HG02970 (cell line): ENCODE results near the gene DLL3.

Source experiments
- ATAC-seq: cut with Tn5 transposase; IDR thresholded peaks from one replicate; pipeline ENCODE4 v1.9.1; 2021; ENCODE audit warnings: mild to moderate bottlenecking, moderate library complexity, moderate number of reproducible peaks; ENCODE audit not compliant: unreplicated experiment, low FRiP score

The DLL3 gene

DNA sequence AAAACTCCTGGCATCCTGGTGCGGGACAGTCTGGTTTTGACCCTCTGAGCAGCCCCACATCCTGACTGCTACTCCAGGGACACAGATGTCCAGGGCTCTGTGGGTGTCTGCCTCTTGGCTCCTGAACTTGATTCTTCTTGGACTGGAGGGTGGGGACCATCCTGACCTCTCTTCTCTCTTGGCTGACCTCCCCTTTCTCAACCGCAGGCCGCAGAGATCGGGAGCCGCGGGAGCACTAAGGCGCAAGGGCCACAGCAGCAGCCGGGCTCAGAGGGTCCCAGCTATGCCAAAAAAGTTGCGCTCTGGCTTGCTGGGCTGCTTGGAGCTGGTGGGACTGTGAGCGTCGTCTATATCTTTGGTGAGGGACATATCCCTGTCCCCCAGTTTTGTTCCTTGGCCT is 17.1 kb upstream of the DLL3 start:
- ATAC-seq = no peak

DNA sequence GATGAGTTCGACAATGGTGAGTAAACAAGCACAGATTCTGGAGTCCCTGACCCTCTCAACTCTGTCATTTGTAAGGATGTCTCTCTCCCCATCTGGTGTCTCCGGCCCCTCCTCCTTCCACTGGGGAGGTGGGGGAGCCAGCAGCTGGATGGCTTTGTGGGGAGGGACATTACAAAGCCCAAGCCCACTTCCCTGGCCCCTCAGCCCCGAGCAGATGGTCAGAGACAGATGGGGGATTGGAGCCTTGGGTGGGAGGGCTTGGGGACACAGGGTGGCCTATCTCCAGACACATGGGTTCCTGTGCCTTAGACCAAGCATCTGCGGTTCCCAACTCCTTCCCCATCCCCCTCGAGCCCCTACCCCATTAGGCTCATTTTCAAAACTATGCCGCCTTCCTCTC is 15.6 kb upstream of the DLL3 start:
- no peak for ATAC-seq

DNA sequence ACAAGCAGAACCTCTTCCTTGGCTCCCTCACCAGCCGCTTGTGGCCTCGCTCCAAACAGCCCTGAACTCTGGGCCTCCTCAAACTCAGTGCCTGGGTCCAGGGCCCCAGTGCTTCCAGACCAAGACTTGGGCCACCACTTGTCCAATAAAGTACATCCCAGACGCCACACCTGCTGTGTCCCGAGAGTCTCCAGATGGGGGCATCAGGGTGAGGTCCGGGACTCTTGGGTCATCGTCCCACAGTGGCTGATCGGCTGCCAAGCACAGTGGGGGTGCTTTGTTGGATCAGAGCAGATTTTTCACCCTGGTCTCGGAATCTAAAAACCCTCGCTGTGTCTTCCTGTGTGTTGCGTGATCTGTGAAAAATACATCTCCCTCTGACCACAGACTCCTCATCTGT is 9.0 kb upstream of the DLL3 start:
- no peak for ATAC-seq

DNA sequence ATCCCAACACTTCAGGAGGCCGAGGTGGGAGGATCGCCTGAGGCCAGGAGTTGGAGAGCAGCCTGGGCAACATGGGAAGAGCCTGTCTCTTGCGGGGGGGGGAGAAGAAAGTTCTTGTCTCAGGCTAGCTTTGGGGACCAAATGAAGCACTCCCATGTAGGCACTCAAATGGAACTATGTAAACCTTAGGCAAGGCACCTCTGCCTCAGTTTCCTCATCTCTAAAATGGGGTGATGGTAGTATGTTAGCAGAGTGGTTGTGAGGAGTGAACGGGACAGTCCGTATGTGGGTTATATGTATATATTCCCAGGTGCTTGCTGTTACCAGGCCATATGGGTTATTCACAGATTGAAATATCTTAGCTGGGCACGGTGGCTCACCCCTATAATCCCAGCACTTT is 6.5 kb upstream of the DLL3 start:
- ATAC-seq = no peak

DNA sequence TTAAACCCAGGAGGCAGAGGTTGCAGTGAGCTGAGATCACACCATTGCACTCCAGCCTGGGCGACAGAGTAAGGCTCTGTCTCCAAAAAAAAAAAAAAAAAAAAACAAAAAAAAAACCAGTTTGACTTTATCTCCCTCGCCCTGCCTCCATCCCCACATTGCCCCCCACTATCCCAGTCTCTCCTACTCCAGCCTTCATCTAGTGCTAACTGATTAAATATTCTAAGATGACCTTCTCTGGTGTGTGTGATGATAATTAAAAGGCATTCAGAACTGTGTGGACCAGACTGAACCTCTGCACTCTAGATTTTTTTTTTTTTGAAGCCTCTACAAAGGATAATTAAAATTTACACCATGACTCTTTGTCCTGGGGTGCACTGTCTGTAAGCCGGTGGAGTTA is 6.0 kb upstream of the DLL3 start:
- no peak for ATAC-seq

DNA sequence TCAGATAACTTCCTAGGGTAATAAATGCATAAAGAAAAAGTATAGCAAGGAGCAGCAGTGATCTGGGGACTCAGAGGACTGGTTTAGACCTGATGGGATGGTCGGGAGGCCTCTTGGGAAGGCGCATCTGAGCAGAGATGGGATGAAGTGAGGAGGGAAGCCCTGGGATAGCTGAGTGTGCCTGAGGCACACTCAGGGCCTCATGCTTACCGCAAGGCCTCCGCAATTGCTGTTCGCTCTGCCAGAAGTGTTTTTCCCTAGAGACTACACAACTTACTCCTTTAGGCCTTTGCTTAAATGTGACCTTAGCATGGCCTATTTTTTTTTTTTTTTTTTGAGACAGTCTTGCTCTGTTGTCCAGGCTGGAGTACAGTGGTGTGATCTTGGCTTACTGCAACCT is 4.1 kb upstream of the DLL3 start:
- no peak for ATAC-seq

DNA sequence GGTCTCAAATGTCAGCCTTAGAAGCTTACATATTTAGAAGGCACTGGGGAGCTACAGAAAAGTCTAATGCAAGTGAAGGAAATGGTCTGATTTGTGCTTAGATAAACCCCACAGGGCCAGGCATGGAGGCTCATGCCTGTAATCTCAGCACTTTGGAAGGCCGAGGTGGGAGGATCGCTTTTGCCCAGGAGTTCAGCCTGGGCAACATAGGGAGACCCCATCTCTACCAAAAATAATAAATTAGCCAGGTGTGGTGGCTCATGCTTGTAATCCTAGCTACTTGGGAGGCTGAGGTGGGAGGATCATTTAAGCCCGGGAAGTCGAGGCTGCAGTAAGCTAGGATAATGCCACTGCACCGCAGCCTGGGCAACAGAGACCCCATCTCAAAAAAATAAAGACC is 2.7 kb upstream of the DLL3 start:
- ATAC-seq = no peak

DNA sequence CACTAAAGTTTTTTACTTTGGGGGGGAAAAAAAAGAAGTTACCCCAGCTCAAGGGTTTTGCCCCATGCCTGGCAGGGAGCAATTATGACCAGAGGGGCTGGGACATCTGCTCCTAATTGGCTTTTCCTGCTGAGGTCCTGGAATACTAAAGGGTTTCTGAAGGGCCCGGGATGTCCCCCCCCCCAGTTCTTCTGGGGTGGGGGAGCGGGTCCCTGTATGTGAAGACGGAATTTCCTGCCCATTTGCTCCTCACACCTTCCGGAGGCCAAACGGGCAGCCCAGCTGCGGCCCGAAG is 1.1 kb upstream of the DLL3 start:
- ATAC-seq = no peak

DNA sequence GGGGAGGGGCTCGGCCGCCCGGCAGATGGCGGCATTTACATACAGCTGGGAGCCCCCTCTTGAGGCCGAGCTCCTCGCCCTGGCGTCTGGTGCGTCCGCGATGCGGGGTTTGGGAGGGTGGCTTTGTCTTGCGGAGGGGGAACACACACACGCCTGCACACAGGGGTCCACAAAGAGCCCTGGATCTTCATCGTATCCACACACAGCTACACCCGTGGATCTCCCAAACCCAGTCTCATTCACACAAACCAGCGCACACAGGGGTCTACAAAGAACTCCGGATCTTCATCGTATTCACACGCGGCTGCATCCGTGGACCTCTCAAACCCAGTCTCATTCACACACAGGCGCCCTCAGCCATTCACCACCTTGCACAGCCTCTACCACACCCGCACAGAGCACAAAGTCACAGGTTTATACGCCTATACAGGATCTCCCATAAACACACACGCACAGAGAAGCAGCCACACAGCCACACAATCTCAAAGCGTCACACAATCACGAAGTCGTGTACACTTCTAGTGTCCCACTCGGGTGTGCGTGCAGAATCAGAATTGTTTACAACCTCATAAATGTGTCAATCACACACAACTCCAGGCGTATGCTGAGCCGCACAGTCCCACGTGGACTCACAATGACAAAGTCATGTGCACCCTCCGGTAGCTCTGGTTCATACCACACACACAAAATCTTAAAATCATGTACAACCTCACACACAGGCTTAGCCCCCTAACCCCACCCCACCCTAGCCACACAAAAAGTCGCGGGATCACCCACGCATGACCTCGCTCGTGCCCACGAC is 550 bp upstream of the DLL3 start:
- ATAC-seq = no peak

DNA sequence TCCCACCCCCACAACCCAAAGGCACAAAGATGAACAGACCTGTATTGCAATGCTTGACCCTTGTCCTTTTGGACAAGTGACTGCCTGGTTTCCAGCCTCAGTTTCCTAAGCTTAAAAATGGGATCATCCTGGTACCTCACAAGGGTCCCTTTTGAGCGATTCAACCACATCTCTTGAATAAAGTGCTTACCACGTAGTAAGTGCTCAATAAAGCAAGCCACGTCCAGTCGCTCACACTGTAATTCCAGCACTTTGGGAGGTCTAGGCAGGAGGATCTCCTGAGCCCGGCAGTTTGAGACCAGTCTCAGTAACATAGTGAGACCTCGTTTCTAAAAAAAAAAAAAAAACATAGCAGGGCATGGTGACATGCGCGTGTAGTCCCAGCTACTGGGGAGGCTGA is 1.2 kb downstream of the DLL3 start:
- no peak for ATAC-seq

DNA sequence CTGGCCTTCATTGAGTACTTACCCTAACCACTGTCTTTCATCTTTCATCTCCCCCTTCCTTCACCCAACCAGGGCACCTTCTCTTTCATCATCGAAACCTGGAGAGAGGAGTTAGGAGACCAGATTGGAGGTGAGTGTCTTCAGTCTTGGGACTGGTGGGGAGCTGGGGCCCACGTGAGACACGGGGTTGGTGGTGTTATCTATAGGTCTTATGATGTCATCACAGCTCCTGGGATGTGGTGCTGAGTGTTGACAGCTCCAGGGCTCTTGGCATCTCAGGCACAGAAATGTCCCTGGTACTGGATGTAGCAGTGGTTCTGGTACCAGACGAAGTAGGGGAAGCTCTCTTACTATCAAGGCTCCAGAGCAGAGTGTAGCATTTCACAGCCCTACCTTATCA is 1.8 kb downstream of the DLL3 start:
- ATAC-seq = no peak

DNA sequence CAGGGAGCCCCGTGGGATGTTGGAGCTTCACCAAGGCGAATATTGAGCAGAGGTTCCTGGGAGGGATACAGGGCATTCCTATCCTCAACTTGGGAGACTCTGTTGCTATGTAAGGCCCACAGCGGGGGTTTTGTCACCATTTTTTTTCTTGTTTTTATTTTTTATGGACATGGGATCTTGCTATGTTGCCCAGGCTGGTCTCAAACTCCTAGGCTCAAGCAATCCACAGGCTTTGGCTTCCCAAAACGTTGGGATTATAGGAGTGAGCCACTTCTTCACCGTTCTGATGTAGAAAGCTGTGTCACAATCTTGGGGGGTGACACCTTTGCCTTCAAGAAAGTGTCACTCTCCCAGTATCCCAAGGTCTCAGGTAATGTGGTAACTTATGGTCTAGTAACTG is 2.6 kb downstream of the DLL3 start:
- ATAC-seq = no peak

DNA sequence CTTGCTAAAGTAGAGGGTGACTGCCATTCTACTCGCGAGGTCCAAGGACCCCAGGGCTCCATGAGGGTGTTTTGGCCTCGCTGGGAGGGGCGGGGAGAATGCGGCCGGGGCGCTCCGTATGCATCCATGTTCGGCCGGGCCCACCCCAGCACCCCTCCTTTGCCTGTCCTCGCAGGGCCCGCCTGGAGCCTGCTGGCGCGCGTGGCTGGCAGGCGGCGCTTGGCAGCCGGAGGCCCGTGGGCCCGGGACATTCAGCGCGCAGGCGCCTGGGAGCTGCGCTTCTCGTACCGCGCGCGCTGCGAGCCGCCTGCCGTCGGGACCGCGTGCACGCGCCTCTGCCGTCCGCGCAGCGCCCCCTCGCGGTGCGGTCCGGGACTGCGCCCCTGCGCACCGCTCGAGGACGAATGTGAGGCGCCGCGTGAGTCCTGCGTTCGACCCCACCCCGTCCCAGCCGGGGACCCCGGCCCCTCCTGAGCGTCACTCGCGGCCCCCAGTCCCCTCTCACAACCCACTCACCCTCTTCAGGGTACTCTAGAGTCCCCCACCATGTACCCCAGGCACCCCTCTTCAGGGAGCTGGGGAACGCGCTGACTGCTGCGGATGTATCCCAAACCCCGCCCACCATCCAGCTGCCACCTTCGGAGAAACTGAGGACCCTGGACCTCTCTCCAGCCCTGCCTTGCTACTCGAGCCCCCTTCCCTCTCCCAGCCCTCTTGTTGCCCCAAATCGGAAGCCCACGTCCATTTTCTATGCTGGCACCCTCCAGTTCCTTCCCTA is 4.1 kb downstream of the DLL3 start:
- no peak for ATAC-seq

DNA sequence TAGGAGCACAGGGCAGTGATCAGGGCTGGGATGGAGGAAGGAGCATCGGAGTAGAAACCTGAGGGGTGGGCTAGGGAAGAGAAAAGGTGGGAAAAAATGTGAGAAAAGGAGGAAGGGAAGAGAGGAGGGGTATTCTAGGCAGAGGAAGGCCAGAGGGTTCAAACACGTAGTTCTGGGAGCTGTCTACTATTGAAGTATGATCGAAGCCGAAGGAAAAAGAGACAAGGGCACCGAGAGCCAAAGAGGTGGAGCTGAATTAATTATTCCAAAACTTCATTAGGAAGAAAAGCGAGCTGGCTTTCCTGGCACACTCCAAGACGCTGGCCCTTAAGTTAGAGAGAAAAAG is 7.8 kb downstream of the DLL3 start:
- no peak for ATAC-seq

DNA sequence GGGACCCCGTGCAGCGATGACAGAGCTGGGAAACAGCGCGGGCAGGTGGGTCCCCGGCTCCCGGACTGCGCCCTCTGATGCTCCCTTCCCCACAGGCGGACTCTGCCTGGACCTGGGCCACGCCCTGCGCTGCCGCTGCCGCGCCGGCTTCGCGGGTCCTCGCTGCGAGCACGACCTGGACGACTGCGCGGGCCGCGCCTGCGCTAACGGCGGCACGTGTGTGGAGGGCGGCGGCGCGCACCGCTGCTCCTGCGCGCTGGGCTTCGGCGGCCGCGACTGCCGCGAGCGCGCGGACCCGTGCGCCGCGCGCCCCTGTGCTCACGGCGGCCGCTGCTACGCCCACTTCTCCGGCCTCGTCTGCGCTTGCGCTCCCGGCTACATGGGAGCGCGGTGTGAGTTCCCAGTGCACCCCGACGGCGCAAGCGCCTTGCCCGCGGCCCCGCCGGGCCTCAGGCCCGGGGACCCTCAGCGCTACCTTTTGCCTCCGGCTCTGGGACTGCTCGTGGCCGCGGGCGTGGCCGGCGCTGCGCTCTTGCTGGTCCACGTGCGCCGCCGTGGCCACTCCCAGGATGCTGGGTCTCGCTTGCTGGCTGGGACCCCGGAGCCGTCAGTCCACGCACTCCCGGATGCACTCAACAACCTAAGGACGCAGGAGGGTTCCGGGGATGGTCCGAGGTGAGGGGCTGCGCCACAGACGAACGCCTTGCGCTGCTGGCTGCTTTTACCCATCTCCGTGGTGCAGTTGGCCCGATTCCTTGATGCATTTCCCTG is 8.4 kb downstream of the DLL3 start:
- no peak for ATAC-seq

DNA sequence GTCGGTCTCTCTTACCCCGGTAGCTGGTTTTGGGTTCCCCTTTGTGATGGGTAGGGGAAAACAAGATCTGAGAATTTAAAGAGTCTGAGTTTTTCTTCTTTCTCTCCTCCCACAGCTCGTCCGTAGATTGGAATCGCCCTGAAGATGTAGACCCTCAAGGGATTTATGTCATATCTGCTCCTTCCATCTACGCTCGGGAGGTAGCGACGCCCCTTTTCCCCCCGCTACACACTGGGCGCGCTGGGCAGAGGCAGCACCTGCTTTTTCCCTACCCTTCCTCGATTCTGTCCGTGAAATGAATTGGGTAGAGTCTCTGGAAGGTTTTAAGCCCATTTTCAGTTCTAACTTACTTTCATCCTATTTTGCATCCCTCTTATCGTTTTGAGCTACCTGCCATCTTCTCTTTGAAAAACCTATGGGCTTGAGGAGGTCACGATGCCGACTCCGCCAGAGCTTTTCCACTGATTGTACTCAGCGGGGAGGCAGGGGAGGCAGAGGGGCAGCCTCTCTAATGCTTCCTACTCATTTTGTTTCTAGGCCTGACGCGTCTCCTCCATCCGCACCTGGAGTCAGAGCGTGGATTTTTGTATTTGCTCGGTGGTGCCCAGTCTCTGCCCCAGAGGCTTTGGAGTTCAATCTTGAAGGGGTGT is 9.1 kb downstream of the DLL3 start:
- no peak for ATAC-seq

DNA sequence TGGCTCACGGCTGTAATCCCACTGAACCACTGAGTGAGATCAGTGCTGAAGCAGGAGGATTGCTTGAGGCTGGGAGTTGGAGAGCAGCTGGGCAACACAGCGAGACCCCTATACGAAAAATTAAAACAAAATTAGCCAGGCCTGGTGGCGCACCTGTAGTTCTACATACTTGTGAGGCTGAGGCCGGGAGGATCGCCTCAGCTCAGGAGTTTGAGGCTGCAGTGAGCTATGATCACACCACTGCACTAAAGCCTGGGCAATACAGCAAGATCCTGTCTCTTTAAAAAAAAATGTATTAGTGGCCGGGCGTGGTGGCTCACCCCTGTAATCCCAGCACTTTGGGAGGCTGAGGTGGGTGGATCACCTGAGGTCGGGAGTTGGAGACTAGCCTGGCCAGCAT is 9.9 kb downstream of the DLL3 start:
- ATAC-seq = no peak

DNA sequence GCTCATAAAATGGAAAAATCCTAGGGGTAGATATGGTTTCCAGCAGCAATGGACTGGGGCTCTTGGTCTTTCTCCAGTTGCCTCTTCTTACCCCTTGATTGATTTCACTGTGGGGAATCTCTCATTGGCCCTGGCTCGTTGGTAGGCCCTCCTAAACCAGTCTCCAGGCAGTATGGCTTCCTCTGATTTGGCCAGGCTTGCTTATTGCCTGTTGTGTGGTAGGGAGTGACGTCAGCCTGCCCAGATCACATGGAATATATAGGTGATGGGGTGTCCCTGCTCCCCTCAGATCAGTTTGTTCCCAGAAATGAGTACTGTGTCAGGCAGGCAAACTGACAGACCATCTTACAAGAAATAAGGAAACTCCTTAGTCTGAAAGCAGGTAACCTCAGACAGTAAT is 10.5 kb downstream of the DLL3 start:
- no peak for ATAC-seq

DNA sequence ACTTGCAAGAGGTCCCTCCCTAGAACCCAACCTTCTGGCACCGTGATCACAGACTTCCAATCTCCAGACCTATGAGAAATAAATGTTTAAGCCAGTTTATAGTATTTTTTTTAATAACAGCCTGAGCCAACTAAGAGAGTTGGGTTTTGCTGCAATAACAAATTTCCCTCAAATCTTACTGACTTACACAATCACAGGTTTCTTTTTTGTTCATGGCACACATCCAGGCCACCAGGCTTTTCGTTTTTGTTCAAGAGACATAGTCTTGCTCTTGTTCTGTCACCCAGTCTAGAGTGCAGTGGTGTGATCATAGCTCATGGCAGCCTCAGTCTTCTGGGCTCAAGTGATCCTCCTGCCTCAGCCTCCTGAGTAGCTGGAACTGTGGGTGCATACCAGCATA is 14.2 kb downstream of the DLL3 start:
- no peak for ATAC-seq

DNA sequence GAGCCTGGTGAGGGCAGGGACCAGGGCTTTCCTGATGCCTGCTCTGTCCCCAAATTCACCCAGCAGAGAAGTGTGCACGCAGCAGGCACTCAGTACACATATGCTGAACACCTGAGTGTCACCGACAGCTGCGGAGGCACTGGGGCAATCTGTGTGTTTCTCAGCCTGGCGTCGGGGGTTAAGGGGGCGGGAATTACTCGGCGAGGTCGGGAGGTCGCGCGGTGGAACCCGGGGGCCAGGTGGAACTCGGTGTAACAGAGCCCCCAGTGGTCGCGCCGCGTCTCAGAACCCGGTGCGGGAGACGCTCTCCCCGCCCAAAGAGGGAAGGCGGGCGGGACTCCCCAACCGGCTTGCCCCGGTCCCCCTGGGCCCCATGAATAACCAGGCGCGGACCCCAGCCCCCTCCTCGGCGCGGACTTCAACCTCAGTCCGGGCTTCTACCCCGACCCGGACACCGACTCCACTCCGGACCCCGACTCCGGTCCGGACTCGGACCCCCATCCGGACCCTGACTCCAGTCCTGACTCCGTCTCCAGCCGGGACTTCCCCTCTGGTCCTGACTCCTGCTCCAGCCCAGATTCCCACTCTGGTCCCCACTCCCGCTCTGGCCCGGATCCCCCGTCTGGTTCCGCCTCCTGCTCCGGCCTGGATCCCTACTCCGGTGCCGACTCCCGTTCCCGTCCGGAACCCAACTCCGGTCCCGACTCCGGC is 16.2 kb downstream of the DLL3 start, which contains the start of gene SELENOV:
SELENOV (plus strand) TSS at position 300 of the 711 bp plus-strand sequence; CDS start at position 374, 74 bp downstream.
- no peak for ATAC-seq
